Measurements from ENCODE around the gene SLC25A33. TPM values are rescaled to one million over a fixed set of nuclear protein-coding genes. Genes with fewer than 3 reads are reported as not detected.

SLC25A33 gene
- total and polyA plus RNA-seq, 2 of the 8 experiments (the other 6 are each of a cell fraction or from before 2014, with no cell fraction given), result 7.8 to 12.8 TPM

- no peak for TF ChIP-seq ATF3 (IDR thresholded peaks at IDR 0.05; ENCODE audit: insufficient read depth, low read depth, low read length)
- TF ChIP-seq MAFK (IDR thresholded peaks at IDR 0.05; ENCODE audit: low read depth, low read length), result no peak
- TF ChIP-seq SIX5 (IDR thresholded peaks at IDR 0.05; ENCODE audit: low read depth, low read length), result no peak
These were observed 1.2 kb upstream of the SLC25A33 start (continued) for GRCh38 chr1:9537863-9538668.

All from H1 (cell line).